GM18951 (cell line): ENCODE results near the gene AKAP8L.
"Not testable (repeated sequence)": the region's sequence is repeated elsewhere in the genome, so short reads cannot be mapped to it uniquely, and the experiment has no call there.

Experiments
- POLR2A ChIP-seq: IDR thresholded peaks from 4 replicates; pipeline ENCODE4 v1.6.1; 2011; ENCODE audit warnings: mild to moderate bottlenecking; ENCODE audit not compliant: insufficient read length, insufficient read depth; ENCODE audit errors: extremely low read depth
- in situ Hi-C: fragments of 300-500 bp; cut with MboI; formaldehyde crosslinking; loops from one replicate; pipeline ENCODE4 v1.12.0; 2022; ENCODE audit warnings: low sequenced_read_pairs, mixed read lengths, inconsistent platforms; ENCODE audit not compliant: unreplicated experiment

The AKAP8L gene

GRCh38 chr19:15404780-15405211, 14.0 kb downstream of the AKAP8L start:
- TF ChIP-seq POLR2A = no peak
- in situ Hi-C loops = no loop called here

DNA sequence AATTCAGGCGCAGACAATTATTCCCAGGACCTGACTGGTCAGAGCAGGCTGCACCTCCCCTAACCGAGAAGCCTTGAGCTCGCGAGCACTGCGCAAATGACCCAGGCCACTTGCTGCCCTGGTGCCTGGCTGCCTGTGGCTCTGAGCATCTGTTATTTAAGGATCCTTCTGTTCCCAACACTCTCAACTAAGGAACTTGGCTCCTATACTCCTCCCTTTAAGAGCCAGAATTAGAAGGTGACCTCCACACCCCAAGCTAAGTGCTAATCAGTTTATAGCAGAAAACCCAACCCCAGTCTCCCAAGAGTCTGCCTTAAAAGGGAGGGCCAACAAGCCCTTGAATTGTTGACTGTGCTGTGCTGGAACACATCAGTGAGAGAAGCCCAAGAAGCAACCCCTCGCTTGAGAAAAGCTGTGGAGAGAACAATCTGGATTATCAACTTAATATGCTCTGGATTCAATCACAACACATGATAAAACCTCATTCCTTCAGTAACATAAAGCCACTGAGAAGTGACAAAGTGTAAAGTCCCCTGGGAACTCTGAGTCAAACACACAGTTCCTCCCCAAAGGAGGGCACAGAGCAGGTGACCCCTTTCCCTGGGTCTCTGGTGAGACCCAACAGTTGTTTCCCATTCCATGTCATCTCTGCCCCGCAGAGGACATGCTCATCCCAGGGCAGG, 14.6 kb downstream of the AKAP8L start:
- TF ChIP-seq POLR2A = no peak
- in situ Hi-C loops = no loop called here

DNA sequence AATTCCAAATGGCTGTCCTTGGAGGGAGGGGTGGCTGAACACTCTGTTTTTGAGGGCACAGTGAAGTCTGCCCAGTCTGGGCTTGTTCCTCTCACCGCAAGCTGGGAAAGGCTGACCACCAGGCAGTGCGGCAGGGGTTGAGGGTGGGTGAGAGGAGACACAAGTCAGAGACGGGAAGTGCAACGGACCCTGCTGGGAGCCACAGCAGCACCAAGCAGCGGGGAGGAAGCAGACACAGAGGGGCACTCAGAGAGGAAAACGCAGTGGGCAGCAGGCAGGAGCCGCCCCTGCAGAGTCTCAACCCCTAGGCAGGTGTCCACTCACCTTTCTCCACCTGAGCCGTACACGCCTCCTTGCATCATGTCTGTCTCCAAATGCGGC, 15.6 kb downstream of the AKAP8L start:
- no peak for TF ChIP-seq POLR2A
- in situ Hi-C loops = no loop called here

DNA sequence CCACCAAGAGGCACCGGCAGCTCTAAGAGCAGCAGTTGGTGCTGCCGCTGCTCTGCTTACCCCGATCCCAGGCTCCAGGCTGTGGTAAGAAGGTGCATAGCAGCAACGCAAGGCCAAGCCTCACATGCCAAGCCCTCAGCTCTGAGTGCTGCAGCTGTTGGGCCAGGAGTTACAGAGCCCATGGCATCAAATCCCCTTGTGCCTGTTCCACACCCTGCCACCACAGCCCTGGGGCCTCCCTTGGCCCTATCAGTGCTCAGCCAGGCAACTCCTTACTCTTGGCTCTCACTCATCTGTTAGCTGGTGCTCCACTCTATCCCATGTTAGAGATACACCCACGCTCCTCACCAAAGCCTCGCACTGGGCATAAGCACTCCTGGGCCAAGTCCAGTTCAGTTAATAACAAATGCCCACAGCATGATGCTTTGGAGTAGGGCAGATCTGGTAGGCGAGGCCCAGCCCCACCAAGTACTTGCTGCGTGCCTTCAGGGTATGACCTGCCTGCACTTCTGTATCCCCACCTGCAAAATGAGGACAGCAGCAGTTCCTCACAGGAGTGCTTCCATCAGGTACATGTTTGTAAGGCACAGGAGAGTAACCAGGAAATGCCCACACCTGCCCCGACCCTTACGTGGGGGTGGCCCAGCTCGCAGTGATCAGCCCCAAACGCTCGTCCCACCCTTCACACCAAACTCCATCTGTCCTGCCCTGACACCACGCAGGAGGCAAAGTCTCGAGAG, 16.2 kb downstream of the AKAP8L start:
- in situ Hi-C loops = no loop called here
- no peak for TF ChIP-seq POLR2A

GRCh38 chr19:15401397-15401710, 17.4 kb downstream of the AKAP8L start:
- TF ChIP-seq POLR2A = no peak
- in situ Hi-C loops = no loop called here

GRCh38 chr19:15400521-15401396, 18.0 kb downstream of the AKAP8L start:
- in situ Hi-C loops = no loop called here
- TF ChIP-seq POLR2A = no peak

DNA sequence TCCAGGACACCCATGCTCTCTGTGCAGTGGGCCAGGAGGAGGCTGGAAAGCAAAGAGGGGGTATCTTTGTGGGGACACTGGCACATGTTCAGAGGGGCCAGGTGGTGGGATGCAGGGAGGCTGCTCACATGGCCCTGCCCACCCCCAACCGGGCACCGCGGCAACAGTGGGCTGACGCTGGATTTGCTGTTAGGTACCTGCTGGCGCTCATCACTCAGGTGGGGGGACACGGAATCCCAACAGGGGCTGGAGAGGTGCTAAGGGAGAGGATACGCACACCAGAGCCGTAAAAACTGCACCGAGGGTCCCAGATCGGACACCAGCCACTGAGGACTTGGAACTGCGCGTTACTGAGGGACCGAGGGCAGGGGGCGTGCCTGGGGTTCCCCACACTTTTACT, 19.2 kb downstream of the AKAP8L start:
- no peak for TF ChIP-seq POLR2A
- in situ Hi-C loops = no loop called here

- no peak for TF ChIP-seq POLR2A
- in situ Hi-C loops = no loop called here
Observed at GRCh38 chr19:15399234-15399515, 19.6 kb downstream of the AKAP8L start.

GRCh38 chr19:15398501-15399233, 20.1 kb downstream of the AKAP8L start:
- TF ChIP-seq POLR2A = no peak
- in situ Hi-C loops = no loop called here

DNA sequence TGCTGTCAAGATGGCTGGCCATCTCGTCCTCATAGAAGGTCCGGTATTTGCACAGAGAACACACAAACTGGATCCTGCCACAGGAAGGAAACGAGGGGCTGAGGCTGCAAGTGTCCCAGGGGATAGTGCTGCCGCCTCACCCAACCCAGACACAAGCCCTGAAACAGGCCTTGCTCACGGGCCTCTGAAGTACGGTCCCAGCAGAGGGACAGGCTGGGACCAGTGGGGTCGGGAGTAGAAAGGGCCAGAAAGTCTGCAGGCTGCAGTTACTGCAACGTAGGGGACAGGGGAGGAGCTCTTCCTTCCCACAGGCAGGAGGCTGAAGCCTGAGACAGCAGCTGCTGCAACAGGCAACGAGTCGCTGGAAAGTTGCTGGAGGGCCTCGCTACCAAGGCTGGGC, 21.0 kb downstream of the AKAP8L start:
- no peak for TF ChIP-seq POLR2A
- in situ Hi-C loops = no loop called here

DNA sequence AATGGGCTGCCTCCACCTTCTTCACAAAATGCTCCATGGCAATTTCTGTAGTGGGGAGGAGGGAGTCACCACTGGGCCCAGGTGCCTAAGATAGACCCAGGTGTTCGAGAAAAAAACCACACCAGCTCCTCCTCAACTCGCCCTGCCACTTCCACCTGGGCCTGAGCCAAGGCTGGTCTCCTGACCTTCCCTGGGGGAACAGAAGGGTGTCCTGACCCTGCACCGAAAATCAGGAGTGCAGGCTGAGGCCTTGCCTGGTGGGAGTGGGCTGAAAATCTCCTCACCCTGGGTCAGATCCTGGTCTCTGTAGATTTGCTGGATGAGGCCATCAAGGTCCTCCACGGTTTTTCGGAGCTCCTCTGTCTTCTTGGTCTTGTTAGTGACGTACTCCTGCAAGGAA, 21.6 kb downstream of the AKAP8L start:
- no peak for TF ChIP-seq POLR2A
- in situ Hi-C loops = no loop called here

DNA sequence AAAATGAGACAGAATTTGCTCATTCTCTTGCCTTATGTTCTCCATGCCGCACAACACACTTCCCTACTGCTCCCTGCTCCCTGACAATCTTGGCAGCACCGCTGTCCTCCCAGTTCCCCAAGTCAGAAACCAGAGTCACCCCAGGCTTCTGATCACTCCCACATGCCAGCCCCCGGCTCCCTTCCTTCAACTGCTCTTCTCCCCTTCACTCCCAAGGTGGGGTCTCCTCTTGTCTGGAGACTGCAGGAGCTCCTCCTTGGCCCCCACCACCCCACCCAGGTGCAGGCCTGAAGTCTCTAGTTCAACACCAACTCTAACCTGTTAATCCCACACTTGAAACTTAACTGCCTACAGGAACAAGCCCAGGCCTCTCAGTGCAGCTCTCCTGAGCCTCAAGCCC, 22.4 kb downstream of the AKAP8L start:
- no peak for TF ChIP-seq POLR2A
- in situ Hi-C loops = no loop called here

GRCh38 chr19:15395251-15395650, 23.5 kb downstream of the AKAP8L start:
- in situ Hi-C loops = not testable (repeated sequence)
